DMS 273 (cell line): ENCODE results near the gene ERFL.
A peak's percentile ranks its signal among the peaks of the same experiment; 100 is the strongest.

Experiments
- DNase-seq: peaks from one replicate; lab custom pipeline; 2025; ENCODE audit not compliant: unreplicated experiment; lab: John Stamatoyannopoulos, UW

ERFL gene

DNA sequence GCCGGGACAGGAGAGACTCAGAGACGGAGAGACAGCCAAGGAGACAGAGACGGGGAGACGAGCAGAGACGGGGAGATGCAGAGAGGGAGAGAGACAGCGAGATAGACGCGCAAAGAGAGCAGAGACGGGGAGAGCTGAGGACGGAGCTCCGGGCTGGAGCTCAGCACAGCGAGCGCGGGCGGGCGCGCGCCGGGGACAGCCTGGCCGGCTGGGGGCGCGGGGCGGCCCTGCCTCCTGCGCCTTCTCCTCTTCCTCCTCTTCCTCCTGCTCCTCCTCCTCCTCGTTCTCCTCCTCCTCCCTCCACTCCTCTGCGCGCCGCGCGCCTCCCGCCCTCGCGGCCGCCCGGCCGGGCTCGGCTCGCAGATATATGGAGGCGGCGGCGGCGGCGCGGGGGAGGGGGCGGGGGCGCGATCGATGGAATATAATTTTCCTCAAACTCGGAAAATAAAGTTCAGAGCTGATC, at the start of gene ERFL:
Gene ERFL (minus strand): TSS at position 229 of the 463 bp plus-strand sequence. CDS start 15,530 bp downstream, outside the sequence.
- DNase-seq: peak; percentile 59

DNA sequence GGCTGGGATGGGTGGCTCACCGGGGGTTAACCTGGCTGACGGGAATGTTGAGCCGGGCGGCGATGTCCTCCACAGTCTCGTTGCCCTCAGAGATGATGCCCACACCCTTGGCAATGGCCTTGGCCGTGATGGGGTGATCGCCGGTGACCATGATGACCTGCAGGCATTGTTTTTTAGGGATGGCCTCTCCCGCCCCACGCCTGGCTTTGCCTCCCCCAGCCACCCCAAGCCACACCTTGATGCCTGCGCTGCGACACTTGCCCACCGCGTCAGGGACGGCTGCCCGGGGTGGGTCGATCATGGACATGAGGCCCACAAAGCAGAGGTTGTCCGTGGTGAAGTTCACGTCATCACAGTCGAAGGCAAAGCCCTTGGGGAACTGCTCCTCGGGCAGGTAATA, 49.7 kb upstream of the ERFL start:
- no peak for DNase-seq

DNA sequence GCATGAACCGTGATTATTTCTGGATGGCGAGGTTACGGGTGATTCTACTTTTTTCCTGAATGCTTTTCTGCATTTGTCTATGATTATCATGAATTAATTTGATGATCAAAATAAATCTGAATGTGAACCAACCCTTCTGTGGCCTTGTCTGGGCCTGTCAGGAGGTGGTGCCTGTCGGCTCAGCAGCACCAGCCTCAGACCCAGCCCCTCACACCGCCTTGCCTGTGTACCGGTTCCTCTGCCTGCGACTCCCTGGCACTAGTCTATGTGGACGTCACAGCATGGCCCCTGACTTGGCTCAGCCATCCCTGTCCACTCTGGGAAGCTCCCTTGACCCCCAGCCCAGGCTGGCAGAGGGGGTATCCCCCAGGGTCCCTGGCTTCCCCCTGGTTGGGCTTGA, 46.4 kb upstream of the ERFL start:
- no peak for DNase-seq

DNA sequence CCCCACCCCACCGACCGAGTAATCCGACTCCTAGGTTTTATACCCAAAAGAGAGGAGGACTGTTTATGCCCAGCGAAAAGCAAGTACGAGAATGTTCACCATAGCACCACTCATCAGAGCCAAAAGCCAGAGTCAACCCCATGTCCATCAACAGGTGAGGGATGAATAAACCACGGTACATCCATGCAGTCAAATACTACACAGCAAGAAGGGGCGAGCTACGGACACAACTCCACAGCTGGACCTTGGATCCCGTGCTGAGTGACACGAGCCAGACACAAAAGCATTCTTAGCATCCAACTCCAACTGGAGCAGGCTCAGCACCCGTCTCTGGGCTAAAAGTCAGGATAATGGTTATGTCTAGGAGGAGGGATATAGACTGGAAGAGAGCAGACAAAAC, 43.1 kb upstream of the ERFL start:
- DNase-seq: no peak

DNA sequence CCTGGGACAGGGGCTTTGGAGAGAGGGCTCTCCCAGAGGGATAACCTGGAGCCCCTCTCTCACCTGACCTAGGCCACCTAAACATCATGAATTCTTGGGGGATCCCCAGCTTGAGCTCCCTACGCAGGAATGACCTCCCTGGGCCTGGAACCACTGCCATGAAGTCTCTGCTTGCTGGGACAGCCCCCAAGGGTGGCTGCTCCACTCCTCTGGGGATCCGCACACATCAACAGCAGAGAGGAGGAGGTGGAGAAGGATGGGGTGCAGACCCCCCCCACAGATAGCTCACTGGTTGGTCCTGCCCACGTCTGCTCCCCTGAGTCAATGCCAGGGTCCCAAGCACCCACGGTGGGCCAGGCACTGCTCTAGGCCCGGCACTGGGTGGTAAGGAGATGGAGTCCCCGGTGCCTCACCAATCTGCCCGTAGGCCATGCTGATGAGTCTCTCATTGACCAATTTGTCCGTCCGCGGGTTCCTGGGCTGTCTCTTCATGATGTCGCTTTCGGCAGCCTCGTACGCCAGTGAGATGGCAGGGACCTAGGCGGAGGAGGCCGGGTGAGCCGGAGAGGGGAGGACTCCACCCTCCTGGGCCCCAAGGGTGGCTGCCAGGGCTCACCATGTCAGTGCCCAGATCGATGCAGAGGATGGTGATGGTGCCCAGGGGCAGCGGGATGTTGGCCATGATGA, 41.7 kb upstream of the ERFL start:
- no peak for DNase-seq

DNA sequence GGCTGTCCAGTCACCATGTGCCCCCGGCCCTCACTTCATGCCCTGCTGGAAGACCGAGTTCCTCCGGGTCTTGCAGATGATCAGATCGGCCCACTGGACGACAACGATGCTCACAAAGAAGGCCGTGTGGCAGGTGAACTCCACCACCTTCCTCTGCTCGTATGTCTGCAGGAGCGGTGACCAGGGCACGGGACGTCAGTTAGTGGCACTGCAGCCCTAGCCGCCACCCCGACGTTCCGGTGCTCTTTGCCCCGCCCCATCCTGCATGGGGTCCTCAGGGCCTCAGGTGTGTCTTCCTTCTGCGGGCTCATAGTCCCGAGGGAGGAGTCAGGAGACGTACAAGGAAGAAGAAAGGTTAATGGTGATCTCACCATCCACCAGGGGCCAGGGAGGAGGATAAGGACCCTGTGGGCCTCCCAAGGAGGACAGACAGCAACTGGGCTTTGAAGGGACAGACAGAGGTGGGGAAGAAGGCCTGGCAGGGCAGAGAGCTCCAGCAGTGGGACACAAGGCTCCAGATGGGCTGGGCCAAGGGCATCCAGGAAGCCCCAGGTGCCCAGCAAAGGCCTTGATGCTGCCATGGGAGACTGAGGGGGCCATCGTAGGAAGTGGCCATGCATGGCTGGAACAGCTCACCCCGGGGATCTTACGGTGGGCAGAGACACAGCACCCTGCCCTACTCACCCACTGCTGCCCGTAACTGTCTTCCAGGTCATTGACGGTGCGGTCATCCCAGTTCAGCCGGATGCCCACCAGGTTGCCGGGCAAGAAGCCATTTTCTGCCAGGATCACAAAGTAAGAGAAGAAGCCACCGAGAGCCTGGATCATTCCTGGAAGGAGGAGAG, 40.7 kb upstream of the ERFL start:
- no peak for DNase-seq

DNA sequence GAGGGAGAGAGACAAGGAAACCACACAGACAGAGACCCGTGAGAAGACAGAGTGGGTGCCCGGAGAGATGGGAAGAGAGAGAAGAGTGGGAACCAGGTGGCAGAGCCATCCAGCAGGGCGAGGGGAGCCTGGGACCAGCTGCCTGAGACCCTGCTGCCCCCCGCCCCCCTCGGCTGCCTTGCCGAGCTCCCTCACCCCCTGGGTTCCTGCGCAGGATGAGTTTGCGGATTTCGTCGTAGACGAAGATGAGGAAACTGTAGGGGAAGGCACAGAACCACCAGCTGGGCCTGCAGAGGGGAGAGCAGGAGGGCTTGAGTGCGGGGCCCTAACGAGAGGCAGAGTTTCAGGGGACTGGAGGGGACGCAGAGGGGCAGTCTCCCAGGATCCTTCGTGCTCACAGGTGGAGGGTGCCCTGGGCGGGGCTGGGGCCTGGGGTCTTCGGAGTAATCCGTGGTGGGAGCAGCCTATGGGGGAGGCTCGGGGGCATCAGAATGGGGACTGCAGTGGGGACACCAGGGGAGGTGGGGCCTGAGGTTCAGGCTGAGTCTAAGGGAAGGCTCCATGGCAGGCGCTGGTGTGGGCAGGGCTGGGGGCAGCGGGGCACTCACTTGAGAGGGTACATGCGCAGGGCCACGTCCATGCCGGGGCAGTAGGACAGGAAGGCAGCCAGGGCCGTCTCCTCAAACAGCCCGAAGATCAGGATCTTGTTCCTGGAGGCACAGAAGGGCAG, 39.0 kb upstream of the ERFL start:
- DNase-seq: no peak

DNA sequence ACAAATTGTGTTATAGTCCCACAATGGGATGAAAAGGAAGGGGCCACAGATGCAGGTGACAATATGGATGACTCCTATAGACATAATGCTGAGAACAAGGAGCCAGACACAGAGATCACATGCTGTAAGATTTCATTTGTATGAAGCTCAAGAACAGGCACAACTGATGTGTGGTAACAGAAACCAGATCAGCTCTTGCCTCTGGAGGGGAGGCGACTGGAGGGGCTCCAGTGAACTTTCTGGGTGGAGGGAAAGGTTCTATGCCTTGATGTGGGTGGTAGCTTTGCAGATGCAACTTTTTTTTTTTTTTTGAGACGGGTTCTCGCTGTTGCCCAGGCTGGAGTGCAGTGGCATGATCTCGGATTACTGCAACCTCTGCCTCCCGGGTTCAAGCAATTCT, 36.9 kb upstream of the ERFL start:
- no peak for DNase-seq

DNA sequence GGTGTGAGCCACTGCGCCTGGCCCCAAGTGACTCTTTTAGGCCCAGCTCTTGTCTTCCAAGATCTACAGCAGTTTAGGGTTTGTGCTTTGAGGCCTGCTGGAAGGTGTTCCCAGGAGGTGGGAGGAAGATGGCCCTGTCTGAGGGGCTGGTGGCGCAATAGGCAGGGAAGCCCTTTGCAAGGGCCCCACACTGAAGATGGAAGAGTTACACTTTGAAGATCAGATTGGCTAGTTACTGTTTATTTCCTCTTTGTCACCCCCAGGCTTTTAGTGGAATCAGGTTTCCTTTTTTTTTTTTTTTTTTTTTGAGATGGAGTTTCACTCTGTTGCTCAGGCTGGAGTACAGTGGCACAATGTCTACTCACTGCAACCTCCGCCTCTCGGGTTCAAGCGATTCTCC, 32.7 kb upstream of the ERFL start:
- DNase-seq: no peak

DNA sequence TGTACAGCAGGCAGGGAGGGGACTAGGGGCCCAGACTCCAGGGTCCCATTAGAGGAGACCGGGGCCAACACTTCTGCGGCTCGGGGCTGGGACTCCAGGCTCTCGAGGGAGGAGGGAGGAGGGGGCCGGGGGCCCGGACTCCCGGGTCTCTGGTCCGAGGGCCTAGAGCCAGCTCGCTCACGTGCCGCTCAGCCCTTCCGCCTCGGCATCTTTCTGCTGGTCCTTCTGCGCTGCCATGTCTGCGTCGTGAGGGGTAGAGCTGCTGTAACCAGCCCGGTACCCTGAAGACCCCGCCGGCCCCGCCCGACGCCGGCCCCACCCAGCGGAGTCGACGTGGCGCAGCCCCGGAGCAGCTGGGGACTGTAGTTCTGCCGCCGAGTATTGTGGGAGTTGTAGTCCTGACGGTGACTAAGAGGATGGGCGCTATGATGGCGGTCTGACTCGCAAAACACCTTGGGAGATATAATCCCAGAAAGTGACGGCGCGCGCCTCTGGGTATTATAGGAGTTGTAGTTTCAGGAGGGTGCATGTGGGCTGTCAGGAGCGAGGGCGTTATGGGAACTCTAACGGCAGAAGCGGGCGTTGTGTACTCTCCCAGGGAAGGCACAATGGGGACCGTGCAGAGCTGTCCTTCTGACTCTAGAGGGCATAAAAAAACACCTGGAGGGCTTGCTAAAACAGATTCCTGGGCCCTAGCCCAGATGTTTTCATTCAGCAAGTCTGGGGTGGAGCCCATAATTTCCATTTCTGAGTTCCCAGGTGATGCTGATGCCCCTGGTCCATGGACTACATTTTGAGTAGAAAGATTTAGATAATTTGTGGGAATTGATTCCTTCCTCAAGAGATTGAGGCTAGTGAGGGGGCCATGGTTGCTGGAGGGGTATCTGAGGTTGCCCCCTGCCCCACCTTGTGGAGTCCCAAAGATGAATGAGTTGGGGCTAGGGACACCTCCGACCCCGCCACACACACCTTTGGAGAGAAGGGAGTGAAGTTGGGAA, 31.1 kb upstream of the ERFL start, which contains the start of gene RABAC1:
Gene RABAC1 (minus strand): TSS at position 266 of the 998 bp plus-strand sequence. CDS start 29 bp downstream, at position 237.
- DNase-seq: peak; percentile 97

DNA sequence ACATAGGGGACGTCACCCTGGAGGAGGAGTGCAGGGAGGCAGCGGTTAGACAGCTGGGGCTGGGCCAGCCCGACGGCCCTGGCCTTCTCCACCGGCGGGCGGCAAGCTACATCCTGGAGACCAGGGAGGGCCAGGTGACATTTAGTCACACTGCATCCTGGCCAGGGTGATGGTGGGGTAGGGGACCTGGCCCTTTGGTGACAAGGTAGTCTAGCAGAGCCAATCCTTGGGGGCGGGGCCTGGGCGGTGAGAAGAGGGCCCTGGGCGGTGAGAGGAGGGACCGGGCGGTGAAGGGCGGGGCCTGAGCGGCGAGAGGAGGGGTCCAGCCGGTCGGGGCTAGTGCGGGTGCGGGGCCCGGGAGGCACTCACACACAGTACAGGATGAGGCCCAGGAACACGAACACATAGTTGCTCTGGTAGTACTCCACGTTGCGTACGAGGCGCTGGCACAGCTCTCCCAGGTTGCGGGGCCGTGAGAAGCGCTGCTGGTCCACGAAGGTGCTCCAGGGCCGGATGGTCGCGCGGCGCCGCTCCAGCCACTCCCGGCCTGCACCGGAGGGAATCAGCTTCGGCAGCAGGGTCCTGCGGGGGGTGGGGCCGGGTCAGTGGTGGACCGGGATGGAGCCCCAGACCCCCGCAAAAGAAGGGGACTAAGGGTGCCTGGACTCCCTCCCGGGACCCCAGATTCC, 30.3 kb upstream of the ERFL start:
- peak; percentile 80 for DNase-seq

DNA sequence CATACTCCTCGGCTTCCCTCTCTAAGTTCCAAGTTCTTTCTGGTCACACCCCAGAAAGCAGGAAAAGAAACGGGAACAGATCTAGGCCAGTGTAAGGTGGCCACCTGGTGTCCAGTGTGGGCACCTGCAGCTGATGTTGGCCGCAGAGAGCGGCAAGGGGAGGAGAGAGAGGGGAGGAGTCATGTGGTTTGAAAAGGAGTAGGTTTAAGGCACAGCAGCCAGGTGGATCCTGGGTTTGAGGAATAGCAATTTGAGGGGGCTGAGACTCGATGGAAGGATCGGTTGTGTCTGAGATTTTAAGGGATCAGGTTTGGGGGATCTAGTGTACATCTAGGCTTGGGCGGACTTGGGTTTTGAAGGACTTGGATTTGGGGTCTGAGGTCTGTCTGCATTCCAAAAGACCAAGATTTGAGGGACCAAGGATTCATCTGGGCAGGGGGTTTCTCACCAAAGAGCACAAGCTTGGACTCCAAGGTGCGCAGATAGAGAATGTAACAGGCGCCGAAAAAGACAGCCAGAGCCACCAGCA, 29.7 kb upstream of the ERFL start:
- peak; percentile 90 for DNase-seq

DNA sequence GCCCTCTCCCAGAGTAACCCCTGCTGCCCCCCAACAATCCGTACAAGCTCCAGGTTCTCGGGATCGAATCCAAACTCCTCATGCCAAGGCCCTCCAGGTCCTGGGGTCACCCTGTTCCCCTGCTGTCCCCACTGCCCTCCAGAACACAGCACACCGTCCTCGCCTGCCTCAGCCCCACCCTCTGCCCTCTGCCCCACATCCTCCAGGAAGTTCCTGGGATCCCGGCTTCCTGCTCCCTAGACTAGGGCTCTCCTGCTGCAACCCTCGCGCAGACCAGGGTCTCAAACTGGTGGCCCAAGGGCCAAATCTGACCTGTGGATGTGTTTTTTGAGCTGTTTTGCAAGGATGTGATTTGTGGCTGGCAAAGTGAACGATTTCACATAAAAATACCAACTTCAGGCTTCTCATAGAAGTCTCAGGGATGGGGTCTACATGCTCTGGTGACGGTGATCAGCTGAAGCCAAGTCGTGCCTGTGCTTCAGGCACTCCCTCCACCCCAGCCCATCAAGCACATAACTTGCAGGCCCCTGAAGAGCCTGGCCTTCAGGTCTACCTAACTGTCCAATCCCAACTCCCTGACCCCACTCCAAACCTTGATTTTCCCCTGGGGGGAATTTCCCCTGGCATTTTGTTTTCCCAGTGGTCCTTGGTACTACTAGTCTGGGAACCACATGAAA, 29.1 kb upstream of the ERFL start:
- DNase-seq: no peak

DNA sequence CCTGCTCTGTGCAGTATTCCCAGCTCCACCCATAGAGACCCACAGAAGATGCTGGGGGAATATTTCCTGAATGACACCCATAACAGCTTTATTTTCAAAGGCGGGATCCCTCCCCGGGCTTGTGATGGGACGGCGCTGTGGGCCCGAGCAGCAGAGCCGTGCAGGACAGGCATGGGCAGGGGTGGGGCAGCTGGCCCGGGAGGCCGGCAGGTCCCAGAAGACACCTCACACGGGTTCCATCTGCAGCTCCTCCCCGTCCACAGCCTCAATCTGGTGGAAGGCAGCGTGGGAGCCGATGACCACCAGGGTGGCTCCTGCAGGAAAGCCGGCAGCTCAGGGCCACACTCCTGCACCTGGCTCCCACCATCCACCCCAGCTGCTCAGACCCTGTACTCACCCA, 28.4 kb upstream of the ERFL start:
- DNase-seq: no peak

DNA sequence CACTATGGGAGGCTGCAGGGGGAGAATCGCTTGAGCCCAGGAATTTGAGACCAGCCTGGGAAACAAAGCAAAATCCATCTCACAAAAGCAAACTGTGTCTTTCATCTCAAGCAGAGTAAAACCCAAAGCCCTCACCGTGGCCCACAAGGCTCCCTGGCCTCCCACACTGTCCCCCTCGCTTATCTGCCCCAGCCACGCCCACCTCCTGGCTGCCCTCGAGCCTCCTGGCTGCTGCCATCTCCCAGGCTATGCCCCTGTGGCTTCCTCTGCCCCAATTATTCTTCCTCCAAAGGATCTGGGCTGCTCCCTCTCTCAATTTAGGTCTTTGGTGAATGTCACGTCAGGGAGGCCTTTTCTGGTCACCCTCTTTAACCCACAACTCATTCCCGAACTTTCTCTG, 27.3 kb upstream of the ERFL start:
- no peak for DNase-seq

DNA sequence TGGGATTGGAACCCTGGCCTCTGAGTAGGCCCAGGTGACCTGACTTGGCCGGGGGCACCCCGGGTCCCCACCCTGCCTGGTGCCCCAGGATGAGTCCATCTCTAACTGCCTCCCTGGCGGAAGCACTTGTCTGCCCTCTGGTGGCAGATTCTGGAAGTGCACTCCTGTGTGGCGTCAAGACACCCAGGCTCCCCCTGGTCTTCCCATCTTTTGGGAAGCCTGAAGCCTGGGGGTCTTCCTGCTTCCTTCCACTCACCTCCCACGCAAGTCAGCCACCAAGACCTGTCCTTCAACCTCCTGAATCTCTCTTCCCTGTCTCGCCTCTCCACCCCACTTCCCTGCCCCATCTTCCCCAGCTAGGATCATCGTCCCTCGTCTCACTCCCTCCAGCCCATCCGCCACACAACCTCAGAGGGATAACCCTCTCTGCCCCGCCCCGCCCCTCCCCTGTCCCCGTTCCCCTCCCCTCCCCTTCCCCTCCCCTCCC, 23.5 kb upstream of the ERFL start:
- peak; percentile 94 for DNase-seq

DNA sequence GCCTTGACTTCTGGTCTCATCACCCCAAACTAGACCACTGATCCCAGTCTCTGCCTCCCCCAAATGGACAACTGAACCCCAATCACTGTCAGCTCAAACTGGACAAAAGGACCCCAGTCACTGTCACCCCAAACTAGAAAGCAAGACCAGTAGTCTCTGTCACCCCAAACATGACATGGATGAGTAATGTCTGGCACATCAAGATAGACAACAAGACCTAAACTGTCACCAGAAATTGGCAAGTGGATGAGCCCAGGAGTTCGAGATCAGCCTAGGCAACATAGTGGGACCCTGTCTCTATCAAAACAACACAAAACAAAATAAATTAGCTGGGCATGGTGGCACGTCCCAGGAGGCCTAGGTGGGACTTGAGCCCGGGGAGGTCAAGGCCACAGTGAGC, 18.8 kb upstream of the ERFL start:
- no peak for DNase-seq

DNA sequence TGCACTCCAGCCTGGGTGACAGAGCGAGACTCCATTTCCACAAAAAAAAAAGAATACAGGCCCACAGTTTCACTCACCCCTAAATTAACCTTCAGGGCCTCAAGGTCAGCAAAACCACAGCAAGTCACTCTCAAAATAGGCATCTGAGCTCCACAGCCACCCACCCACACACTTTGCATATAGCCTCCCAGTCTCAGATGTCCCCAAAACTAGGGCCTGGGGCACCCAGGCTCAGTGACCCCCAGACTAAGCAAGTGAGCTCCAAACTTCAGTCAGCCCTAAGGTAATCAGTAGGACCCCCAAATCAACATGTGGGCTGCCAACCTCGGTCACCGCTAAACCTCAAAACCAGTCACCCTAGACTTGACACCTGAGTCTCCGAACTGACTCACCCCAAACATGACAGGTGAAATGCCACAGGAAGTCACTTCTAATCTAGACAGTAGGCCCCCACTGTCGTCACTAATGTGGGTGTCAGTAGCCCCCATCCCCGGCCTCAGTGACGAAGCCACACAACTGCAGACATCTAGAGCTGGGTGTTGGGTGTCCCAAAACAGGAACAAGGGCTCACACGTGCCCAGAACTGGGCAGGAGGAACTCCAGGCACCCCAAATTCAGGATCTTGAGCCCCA, 17.0 kb upstream of the ERFL start:
- no peak for DNase-seq
